ENCODE results near the gene MFRP.

- TF ChIP-seq CTCF (IDR thresholded peaks at IDR 0.05; ENCODE audit: insufficient read depth, low read length, poor library complexity, severe bottlenecking) (no peak), EZH2phosphoT487 (conservative IDR thresholded peaks at IDR 0.05; ENCODE audit: low read length) (no peak)
Observed at GRCh38 chr11:119371067-119371601, 24.6 kb upstream of the MFRP start.
